Gastrocnemius medialis (tissue), 4 donors: ENCODE measurements around the gene ZFYVE16. TPM values are rescaled to one million over a fixed set of nuclear protein-coding genes. Genes with fewer than 3 reads are reported as not detected.
A peak's percentile ranks its signal among the peaks of the same experiment; 100 is the strongest.

ENCODE experiments used
- ATAC-seq, 2 donors: fragments of 150-250 bp; one replicate each; pipeline ENCODE4 v1.9.1; 2016
- DNase-seq, 2 donors: peaks; one replicate each; pipeline ENCODE4 v3.0.0-alpha.2; 2019
- H3K27ac ChIP-seq, 4 donors: fragments of 200-600 bp; sonication (generic); 1 replicate in 1 of 4; 2 replicates in 3 of 4; pipeline ENCODE4 v1.5.1; 2016 to 2018; ENCODE audit warnings: mild to moderate bottlenecking in 2 of 4, moderate library complexity in 1 of 4
- H3K27me3 ChIP-seq, 3 donors: fragments of 200-600 bp; sonication (generic) in 2 of 3; 1 replicate in 1 of 3; 2 replicates in 2 of 3; pipeline versions ENCODE4 v1.5.1 to v1.6.0; 2016 to 2019; ENCODE audit warnings: mild to moderate bottlenecking in 1 of 3, moderate library complexity in 1 of 3
- H3K36me3 ChIP-seq, 2 donors: fragments of 200-600 bp; sonication (generic) in 1 of 2; one replicate each; pipeline ENCODE4 v1.5.1; 2017 to 2018
- H3K4me1 ChIP-seq, 2 donors: fragments of 200-600 bp; sonication (generic) in 1 of 2; one replicate each; pipeline ENCODE4 v1.5.1; 2016 to 2017; ENCODE audit warnings: mild to moderate bottlenecking in 2 of 2
- H3K4me3 ChIP-seq, 4 donors: fragments of 200-600 bp; sonication (generic) in 3 of 4; 1 replicate in 1 of 4; 2 replicates in 3 of 4; pipeline ENCODE4 v1.5.1; 2016 to 2019; ENCODE audit warnings: mild to moderate bottlenecking in 2 of 4
- H3K9me3 ChIP-seq, 3 donors: fragments of 200-600 bp; sonication (generic) in 2 of 3; 1 replicate in 1 of 3; 2 replicates in 2 of 3; pipeline ENCODE4 v1.5.1; 2016 to 2019
- CTCF ChIP-seq, 5 experiments: fragments of 450-650 bp in 3 of 5; fragments of 200-600 bp in 2 of 5; sonication (generic) in 2 of 5; IDR thresholded peaks in 4 of 5; conservative IDR thresholded peaks in 1 of 5; 1 replicate in 4 of 5; 2 replicates in 1 of 5; pipeline ENCODE4 v1.5.1; 2016 to 2019; ENCODE audit warnings: antibody characterized with exemption in 5 of 5, mild to moderate bottlenecking in 3 of 5, moderate library complexity in 3 of 5
- POLR2A ChIP-seq, 2 donors: fragments of 450-650 bp; IDR thresholded peaks; one replicate each; pipeline ENCODE4 v1.6.1; 2017; ENCODE audit warnings: antibody characterized with exemption in 2 of 2, mild to moderate bottlenecking in 2 of 2, moderate library complexity in 2 of 2
- in situ Hi-C, 4 donors: fragments of 200-750 bp; cut with MboI; loops; one replicate each; pipeline versions ENCODE4 v1.15.0 to v1.8.0; 2017; ENCODE audit warnings: low sequenced_read_pairs in 4 of 4
- intact Hi-C: fragments of 100-400 bp; cut with DNase I; formaldehyde crosslinking; loops from one replicate; pipeline ENCODE4 v1.15.1; 2023; ENCODE audit warnings: low total_unique reads
- total RNA-seq, 4 donors: library from RNA; depleted of rRNA; stranded (reverse); fragments of >200 nt; gene quantifications; one replicate each; pipeline versions ENCODE4 v1.1.0 to v1.2.3, GENCODE V29; 2016

The ZFYVE16 gene
- total RNA-seq, 4 donors from 2014 or later = 9.7 to 19.1 (median 12.4) TPM

DNA sequence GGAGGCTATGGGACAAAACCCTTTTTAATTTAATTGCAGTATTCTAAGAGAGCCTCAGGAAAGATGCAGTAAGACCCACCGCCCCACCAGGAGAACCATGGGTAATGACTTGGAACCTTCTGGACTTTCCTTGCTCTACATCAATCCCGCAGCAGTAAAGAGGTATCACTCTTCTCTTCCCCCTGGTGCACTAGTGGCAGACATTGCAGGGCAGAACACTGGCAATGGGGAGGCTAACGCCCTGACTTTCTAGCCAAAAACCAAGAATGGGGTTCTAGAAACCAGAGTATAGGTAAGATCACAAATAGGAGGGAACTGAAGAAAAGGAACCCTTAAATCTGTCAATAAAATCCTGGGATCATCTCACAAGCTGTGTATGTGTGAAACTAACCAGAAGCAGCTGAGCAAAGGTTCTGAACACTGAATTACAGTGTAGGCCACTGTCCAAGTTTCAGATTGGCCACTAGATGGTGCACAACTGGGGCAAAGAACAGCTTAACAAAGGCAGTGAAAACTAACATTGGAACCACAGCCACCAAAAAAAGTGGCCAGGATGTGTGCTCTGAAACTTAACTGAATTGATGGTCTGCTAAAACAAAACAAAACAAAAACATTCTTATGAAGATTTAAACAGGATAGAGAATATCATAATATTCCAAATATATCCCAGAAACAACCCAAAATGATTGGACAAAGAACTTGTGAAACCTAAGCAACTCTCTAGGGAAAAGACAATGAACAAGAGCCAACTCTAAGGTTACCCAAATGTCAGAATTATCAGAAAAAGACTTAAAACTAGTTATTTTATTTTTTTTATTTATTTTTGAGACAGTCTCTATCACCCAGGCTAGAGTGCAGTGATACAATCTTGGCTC, 73.4 kb downstream of the ZFYVE16 start:
- Histone ChIP-seq H3K4me1 (no peaks in the 10 kb centered on the region), H3K36me3 (peaks cover 0 to 12% of the 10 kb centered on the region in 2 donors), H3K9me3 (peaks cover 0 to 5% (median 0%) of the 10 kb centered on the region in 3 donors), H3K27me3 (no peaks in the 10 kb centered on the region), H3K27ac (no peak overlapping the region), H3K4me3 (no peak overlapping the region)
- TF ChIP-seq CTCF (IDR thresholded peaks at IDR 0.05 in 4 of 5, conservative IDR thresholded peaks at IDR 0.05 in 1 of 5) = peak in 4 of 5 experiments; percentile 17 to 61 (median 42)
- TF ChIP-seq POLR2A (IDR thresholded peaks at IDR 0.05) = no peak
- DNase-seq (peak in 1 of 2 donors; percentile 24), ATAC-seq (peak in 1 of 2 donors; percentile 74)
- intact Hi-C loops (loop anchor here (10.0 kb wide), 1 partner anchor 714 kb away; no protein-coding TSS in a partner anchor), in situ Hi-C loops (loop anchor here in 1 of 4 donors (25.0 kb wide), 1 partner anchor 181 kb away; the partner anchor contains the start of genes DHFR and MSH3)

GRCh38 chr5:80482578-80482977, 74.7 kb downstream of the ZFYVE16 start:
- no peak overlapping the region for H3K27ac ChIP-seq
- peaks cover 0 to 1% of the 10 kb centered on the region in 2 donors for H3K36me3 ChIP-seq
- no peak for TF ChIP-seq POLR2A (IDR thresholded peaks at IDR 0.05)
- no peak for TF ChIP-seq CTCF (IDR thresholded peaks at IDR 0.05 in 4 of 5, conservative IDR thresholded peaks at IDR 0.05 in 1 of 5)
- peaks cover 0 to 5% (median 0%) of the 10 kb centered on the region in 3 donors for H3K9me3 ChIP-seq
- ATAC-seq = no peak
- in situ Hi-C loops (loop anchor here in 1 of 4 donors (25.0 kb wide), 1 partner anchor 180 kb away; the partner anchor contains the start of genes DHFR and MSH3), intact Hi-C loops (loop anchor here (10.0 kb wide), 1 partner anchor 712 kb away; no protein-coding TSS in a partner anchor)
- no peaks in the 10 kb centered on the region for H3K4me1 ChIP-seq
- H3K27me3 ChIP-seq = no peaks in the 10 kb centered on the region
- DNase-seq = no peak
- H3K4me3 ChIP-seq = no peak overlapping the region

DNA sequence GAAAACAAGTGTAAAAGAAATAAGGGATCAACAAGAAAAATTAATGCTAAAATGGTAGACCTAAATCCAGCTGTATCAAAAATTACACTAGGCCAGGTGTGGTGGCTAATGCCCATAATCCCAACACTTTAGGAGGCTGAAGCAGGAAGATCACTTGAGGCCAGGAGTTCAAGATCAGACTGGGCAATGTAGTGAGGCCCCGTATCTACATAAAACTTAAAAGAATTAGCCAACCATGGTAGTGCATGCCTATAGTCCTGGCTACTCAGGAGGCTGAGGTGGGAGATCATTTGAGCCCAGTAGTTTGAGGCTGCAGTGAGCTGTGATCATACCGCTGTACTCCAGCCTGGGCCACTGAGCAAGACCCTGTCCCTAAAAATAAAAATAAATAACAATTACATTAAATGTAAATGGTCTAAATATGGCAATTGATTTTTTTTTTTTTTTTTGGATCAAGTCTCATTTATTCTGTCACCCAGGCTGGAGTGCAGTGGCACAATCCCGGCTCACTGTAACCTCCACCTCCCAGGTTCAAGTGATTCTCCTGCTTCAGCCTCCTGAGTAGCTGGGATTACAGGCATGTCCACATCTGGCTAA, 75.9 kb downstream of the ZFYVE16 start:
- ATAC-seq = no peak
- no peak for DNase-seq
- no peak overlapping the region for H3K27ac ChIP-seq
- no peaks in the 10 kb centered on the region for H3K4me1 ChIP-seq
- no peaks in the 10 kb centered on the region for H3K27me3 ChIP-seq
- no peak overlapping the region for H3K4me3 ChIP-seq
- in situ Hi-C loops (loop anchor here in 1 of 4 donors (25.0 kb wide), 1 partner anchor 179 kb away; the partner anchor contains the start of genes DHFR and MSH3), intact Hi-C loops (loop anchor here (10.0 kb wide), 1 partner anchor 711 kb away; no protein-coding TSS in a partner anchor)
- TF ChIP-seq POLR2A (IDR thresholded peaks at IDR 0.05) (no peak), CTCF (IDR thresholded peaks at IDR 0.05 in 4 of 5, conservative IDR thresholded peaks at IDR 0.05 in 1 of 5) (no peak)
- H3K36me3 ChIP-seq = no peaks in the 10 kb centered on the region
- peaks cover 0 to 5% (median 0%) of the 10 kb centered on the region in 3 donors for H3K9me3 ChIP-seq

GRCh38 chr5:80487444-80487828, 79.6 kb downstream of the ZFYVE16 start:
- intact Hi-C loops = loop anchor here (5.0 to 10.0 kb wide), 3 partner anchors 80 to 707 kb away; partner anchors contain the start of gene ZFYVE16
- Histone ChIP-seq H3K27ac (peak overlapping the region; percentile 46 to 76 (median 70)), H3K9me3 (peaks cover 0 to 5% (median 0%) of the 10 kb centered on the region in 3 donors), H3K36me3 (no peaks in the 10 kb centered on the region), H3K4me1 (no peaks in the 10 kb centered on the region), H3K27me3 (no peaks in the 10 kb centered on the region), H3K4me3 (peak overlapping the region; percentile 66 to 98 (median 78))
- ATAC-seq (no peak), DNase-seq (peak in 1 of 2 donors; percentile 11)
- TF ChIP-seq POLR2A (IDR thresholded peaks at IDR 0.05) (no peak), CTCF (IDR thresholded peaks at IDR 0.05 in 4 of 5, conservative IDR thresholded peaks at IDR 0.05 in 1 of 5) (no peak)
- in situ Hi-C loops = loop anchor here in 1 of 4 donors (25.0 kb wide), 1 partner anchor 175 kb away; the partner anchor contains the start of genes DHFR and MSH3
